Hepatocyte (in vitro differentiated cells): ENCODE measurements around the gene IL1RL2. TPM values are rescaled to one million over a fixed set of nuclear protein-coding genes. Genes with fewer than 3 reads are reported as not detected.

Experiments used
- DNase-seq: peaks from one replicate; pipeline ENCODE4 v3.0.0-alpha.2; 2016; ENCODE audit warnings: low spot score
- H2AFZ ChIP-seq: fragments of 200-600 bp; sonication (generic); 2 replicates; pipeline ENCODE4 v1.6.0; 2016; ENCODE audit warnings: antibody characterized with exemption, mild to moderate bottlenecking
- H3K27ac ChIP-seq: fragments of 200-600 bp; sonication (generic); 2 replicates; pipeline ENCODE4 v1.5.1; 2016; ENCODE audit warnings: mild to moderate bottlenecking
- H3K27me3 ChIP-seq: fragments of 200-600 bp; sonication (generic); 2 replicates; pipeline ENCODE4 v1.6.1; 2016
- H3K36me3 ChIP-seq: fragments of 200-600 bp; sonication (generic); replicated peaks from 2 replicates; pipeline ENCODE4 v1.5.1; 2016; ENCODE audit warnings: low read depth; ENCODE audit not compliant: insufficient read depth
- H3K4me1 ChIP-seq: fragments of 200-600 bp; sonication (generic); 2 replicates; pipeline ENCODE4 v1.5.1; 2016; ENCODE audit warnings: mild to moderate bottlenecking, moderate library complexity; ENCODE audit not compliant: insufficient read depth
- H3K4me2 ChIP-seq: fragments of 200-600 bp; sonication (generic); 2 replicates; pipeline ENCODE4 v1.6.0; 2016
- H3K4me3 ChIP-seq: fragments of 200-600 bp; sonication (generic); 2 replicates; pipeline ENCODE4 v1.5.1; 2016; ENCODE audit warnings: mild to moderate bottlenecking
- H3K79me2 ChIP-seq: fragments of 200-600 bp; sonication (generic); 2 replicates; pipeline ENCODE4 v1.6.0; 2017; ENCODE audit warnings: mild to moderate bottlenecking
- H3K9me2 ChIP-seq: fragments of 200-600 bp; sonication (generic); replicated peaks from 2 replicates; pipeline ENCODE4 v1.6.0; 2017; ENCODE audit warnings: mild to moderate bottlenecking; ENCODE audit not compliant: insufficient read depth
- H3K9me3 ChIP-seq: fragments of 200-600 bp; sonication (generic); 2 replicates; pipeline ENCODE4 v1.5.1; 2016; ENCODE audit warnings: low read depth, mild to moderate bottlenecking
- H4K20me1 ChIP-seq: fragments of 200-600 bp; sonication (generic); 2 replicates; pipeline ENCODE4 v1.6.0; 2016; ENCODE audit warnings: mild to moderate bottlenecking; ENCODE audit not compliant: insufficient read depth, poor library complexity, severe bottlenecking
- CTCF ChIP-seq: fragments of 200-600 bp; sonication (generic); IDR thresholded peaks from 2 replicates; pipeline ENCODE4 v1.5.1; 2016; ENCODE audit warnings: antibody characterized with exemption, mild to moderate bottlenecking; ENCODE audit not compliant: poor library complexity
- EZH2 ChIP-seq: fragments of 200-600 bp; sonication (generic); IDR thresholded peaks from 2 replicates; pipeline ENCODE4 v1.6.1; 2016; ENCODE audit warnings: antibody characterized with exemption, mild to moderate bottlenecking, borderline replicate concordance
- EZH2phosphoT487 ChIP-seq: fragments of 200-600 bp; sonication (generic); IDR thresholded peaks from one replicate; pipeline ENCODE4 v1.6.1; 2018; ENCODE audit warnings: antibody characterized with exemption, mild to moderate bottlenecking, low read depth, moderate library complexity; ENCODE audit not compliant: unreplicated experiment, severe bottlenecking
- WGBS: methylation state at CpG from one replicate; pipeline ENCODE4 v1.1.6; 2016; ENCODE audit warnings: low lambda C conversion rate; ENCODE audit errors: missing lambda C conversion rate; 5-methylcytosine and 5-hydroxymethylcytosine counted together
- polyA plus RNA-seq: library from polyadenylated mRNA; unstranded; fragments of >200 nt; fragmentation: Nextera tagmentation; extraction: Ambion mirVana; gene quantifications from 2 replicates; pipeline ENCODE4 v1.2.1, GENCODE V29; 2016
- total RNA-seq: library from RNA; depleted of rRNA; stranded (reverse); fragments of >200 nt; gene quantifications from 2 replicates; pipeline ENCODE4 v1.2.3, GENCODE V29; 2014

IL1RL2 gene
- total RNA-seq (not detected in 2 replicates), polyA plus RNA-seq (1.3 TPM in 1 of 2 replicates, not detected in the other)

- H3K4me3 ChIP-seq, result no peak within 1 kb of the TSS
- no peak within 1 kb of the TSS for H3K27ac ChIP-seq
- WGBS, result 62% methylated on average over 32 of the region's 36 CpGs
- peaks cover 5% of the 10 kb centered on the region for H3K4me1 ChIP-seq
- no peaks in the 10 kb centered on the region for H3K9me2 ChIP-seq
- no peaks in the 10 kb centered on the region for H4K20me1 ChIP-seq
- peak within 1 kb of the TSS; percentile 51 for H2AFZ ChIP-seq
- H3K79me2 ChIP-seq, result no peaks in the 10 kb centered on the region
- DNase-seq, result peak; percentile 22
- no peaks in the 10 kb centered on the region for H3K27me3 ChIP-seq
- H3K9me3 ChIP-seq, result no peaks in the 10 kb centered on the region
- peak within 1 kb of the TSS; percentile 73 for H3K4me2 ChIP-seq
- TF ChIP-seq CTCF, result no peak
- no peak for TF ChIP-seq EZH2
- TF ChIP-seq EZH2phosphoT487, result no peak
- H3K36me3 ChIP-seq, result no peaks in the 10 kb centered on the region
These were observed at the start of gene IL1RL2 for GRCh38 chr2:102186791-102187495. Gene IL1RL2, plus strand, starts transcription at chr2:102187023. Its CDS starts 845 bp downstream, at chr2:102187868.

GRCh38 chr2:102137138-102137537 lies 49.7 kb upstream of the IL1RL2 start:
- H3K4me2 ChIP-seq, result no peak overlapping the region
- 81% methylated on average over 2 of the region's 2 CpGs for WGBS

GRCh38 chr2:102138331-102138730 lies 48.5 kb upstream of the IL1RL2 start:
- Histone ChIP-seq H3K4me2 (no peak overlapping the region), H4K20me1 (no peaks in the 10 kb centered on the region), H3K27me3 (no peaks in the 10 kb centered on the region), H3K9me3 (no peaks in the 10 kb centered on the region), H2AFZ (no peak overlapping the region), H3K36me3 (no peaks in the 10 kb centered on the region), H3K9me2 (no peaks in the 10 kb centered on the region), H3K27ac (no peak overlapping the region), H3K79me2 (peaks cover 6% of the 10 kb centered on the region), H3K4me1 (peaks cover 17% of the 10 kb centered on the region), H3K4me3 (no peak overlapping the region)
- TF ChIP-seq EZH2, result no peak
- no peak for TF ChIP-seq CTCF
- TF ChIP-seq EZH2phosphoT487, result no peak
- WGBS, result 78% methylated on average over 4 of the region's 4 CpGs
- DNase-seq, result no peak

More at GRCh38 chr2:102137138-102137537, 49.7 kb upstream of the IL1RL2 start:
- no peaks in the 10 kb centered on the region for H3K27me3 ChIP-seq
- H3K4me3 ChIP-seq, result no peak overlapping the region
- peaks cover 16% of the 10 kb centered on the region for H3K4me1 ChIP-seq
- no peaks in the 10 kb centered on the region for H3K9me2 ChIP-seq
- peaks cover 1% of the 10 kb centered on the region for H3K79me2 ChIP-seq
- no peak for DNase-seq
- H3K9me3 ChIP-seq, result no peaks in the 10 kb centered on the region
- H3K36me3 ChIP-seq, result no peaks in the 10 kb centered on the region
- H2AFZ ChIP-seq, result no peak overlapping the region
- TF ChIP-seq CTCF, result no peak
- TF ChIP-seq EZH2phosphoT487, result no peak
- TF ChIP-seq EZH2, result no peak
- H3K27ac ChIP-seq, result no peak overlapping the region
- no peaks in the 10 kb centered on the region for H4K20me1 ChIP-seq
